Right lobe of liver (tissue), 6 donors: ENCODE measurements around the gene COMT. TPM values are rescaled to one million over a fixed set of nuclear protein-coding genes. Genes with fewer than 3 reads are reported as not detected.

Experiments used
- ATAC-seq, 4 donors: fragments of 200-7000 bp; cut with Tn5 transposase; one replicate each; pipeline ENCODE4 v1.9.1; 2020; ENCODE audit warnings: mild to moderate bottlenecking in 4 of 4, moderate library complexity in 4 of 4
- DNase-seq, 3 donors: peaks; one replicate each; pipeline ENCODE4 v3.0.0-alpha.2; 2020
- H3K27ac ChIP-seq, 3 donors: fragments of 200-600 bp; one replicate each; pipeline ENCODE4 v1.8.0; 2022
- H3K27me3 ChIP-seq, 2 donors: fragments of 200-600 bp; one replicate each; pipeline ENCODE4 v1.8.0; 2022
- H3K36me3 ChIP-seq, 4 donors: fragments of 200-600 bp; sonication (generic) in 1 of 4; one replicate each; pipeline versions ENCODE4 v1.5.1 to v1.8.0; 2017 to 2022; ENCODE audit warnings: control low read depth in 1 of 4
- H3K4me1 ChIP-seq, 4 donors: fragments of 200-600 bp; sonication (generic) in 1 of 4; one replicate each; pipeline versions ENCODE4 v1.5.1 to v1.8.0; 2017 to 2022; ENCODE audit warnings: control low read depth in 1 of 4
- H3K4me3 ChIP-seq, 3 donors: fragments of 200-600 bp; one replicate each; pipeline ENCODE4 v1.8.0; 2022
- H3K9me3 ChIP-seq, 4 donors: fragments of 200-600 bp; sonication (generic) in 1 of 4; one replicate each; pipeline versions ENCODE4 v1.5.1 to v1.8.0; 2017 to 2022; ENCODE audit warnings: control low read depth in 1 of 4
- CTCF ChIP-seq, 4 donors: fragments of 200-600 bp in 3 of 4; fragments of 450-650 bp in 1 of 4; IDR thresholded peaks; one replicate each; pipeline versions ENCODE4 v1.5.1 to v1.8.0; 2016 to 2022; ENCODE audit warnings: antibody characterized with exemption in 4 of 4, mild to moderate bottlenecking in 2 of 4
- POLR2A ChIP-seq: fragments of 450-650 bp; IDR thresholded peaks from one replicate; pipeline ENCODE4 v1.6.1; 2017; ENCODE audit warnings: antibody characterized with exemption, mild to moderate bottlenecking
- WGBS: methylation state at CpG from one replicate; pipeline ENCODE4 v1.1.6; 2018; ENCODE audit warnings: low coverage, low lambda C conversion rate; ENCODE audit not compliant: insufficient coverage; ENCODE audit errors: missing lambda C conversion rate; 5-methylcytosine and 5-hydroxymethylcytosine counted together
- intact Hi-C, 2 donors: fragments of 100-400 bp; cut with DNase I; formaldehyde crosslinking; loops; one replicate each; pipeline versions ENCODE4 v1.11.2 to v1.14.1; 2022
- total RNA-seq, 6 experiments: library from RNA; depleted of rRNA in 2 of 6; stranded (reverse); fragments of >200 nt in 2 of 6; fragmentation: NEBNext Ultra II Directional in 3 of 6; extraction: Animal tissue kit (Norgen Biotek cat#: 25700) in 3 of 6; gene quantifications; one replicate each; pipeline versions ENCODE4 v1.1.0 to v1.2.4, GENCODE V29; 2016 to 2023
- donor health status: DM: no; HTN: yes; CAD: no.
- donor health status: DM: no; HTN: no; CAD: no.
- donor health status: DM: no; HTN: no; CAD: no.
- donor health status: DM: no; HTN: yes; CAD: no.
- donor health status: DM: no; HTN: yes; CAD: no.

Gene COMT
- total RNA-seq, 6 experiments from 2014 or later, result 144 to 270 (median 200) TPM

GRCh38 chr22:19998991-19999820, 57.6 kb downstream of the COMT start:
- Histone ChIP-seq H3K27me3 (no peaks in the 10 kb centered on the region), H3K9me3 (peaks cover 0 to 9% (median 0%) of the 10 kb centered on the region in 4 donors), H3K27ac (no peak overlapping the region), H3K4me1 (peaks cover 0 to 30% (median 11%) of the 10 kb centered on the region in 4 donors), H3K36me3 (no peaks in the 10 kb centered on the region), H3K4me3 (no peak overlapping the region)
- peak; percentile 35 to 60 (median 48) for ATAC-seq
- DNase-seq, result peak in 2 of 3 donors; percentile 63 to 77
- intact Hi-C loops, result no loop called here
- 56% methylated on average over 4 of the region's 8 CpGs for WGBS
- TF ChIP-seq CTCF (IDR thresholded peaks at IDR 0.05) (no peak), POLR2A (no peak)

DNA sequence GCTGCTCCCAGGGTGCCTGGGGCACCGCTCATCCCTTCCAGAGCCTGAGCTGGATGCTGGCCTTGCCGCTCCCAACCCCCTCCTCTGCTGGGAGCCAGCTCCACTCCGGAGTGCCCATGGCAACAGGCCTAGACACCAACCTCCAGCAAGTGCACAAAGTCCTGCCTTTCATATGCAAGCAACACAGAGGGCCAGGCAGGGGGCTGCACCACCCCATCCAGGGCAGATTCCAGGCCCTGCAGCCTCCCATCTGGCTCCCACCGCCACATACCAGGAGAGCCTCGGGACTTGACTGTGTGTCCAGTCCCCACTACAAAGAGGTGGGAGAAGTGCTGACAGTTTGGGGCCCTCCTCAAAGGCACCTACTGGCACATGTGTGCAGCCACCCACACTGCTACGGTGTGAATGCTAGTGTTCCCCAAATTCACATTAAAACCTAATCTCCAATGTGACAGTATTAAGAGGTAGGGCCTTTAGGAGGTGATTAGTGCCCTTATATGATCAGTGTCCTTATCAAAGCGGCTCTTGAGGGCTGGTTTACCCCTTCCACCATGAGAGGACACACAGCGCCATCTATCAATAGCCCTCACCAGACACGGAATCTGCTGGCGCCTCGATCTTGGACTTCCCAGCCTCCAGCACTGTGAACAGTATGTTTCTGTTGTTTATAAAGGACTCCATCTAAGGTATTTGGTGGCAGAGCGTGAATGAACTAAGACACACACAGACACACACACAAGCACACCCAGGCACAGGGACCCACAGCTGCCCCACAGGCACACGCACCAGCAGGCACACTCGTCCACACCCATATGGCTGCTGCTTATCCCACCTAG, 58.9 kb downstream of the COMT start:
- no peaks in the 10 kb centered on the region for H3K27me3 ChIP-seq
- intact Hi-C loops, result no loop called here
- peaks cover 0 to 9% (median 0%) of the 10 kb centered on the region in 4 donors for H3K9me3 ChIP-seq
- ATAC-seq, result peak; percentile 57 to 92 (median 76)
- no peaks in the 10 kb centered on the region for H3K36me3 ChIP-seq
- peak in 2 of 3 donors; percentile 83 to 84 for DNase-seq
- TF ChIP-seq POLR2A (no peak), CTCF (IDR thresholded peaks at IDR 0.05) (no peak)
- H3K4me1 ChIP-seq, result peaks cover 0 to 30% (median 11%) of the 10 kb centered on the region in 4 donors
- H3K27ac ChIP-seq, result no peak overlapping the region
- H3K4me3 ChIP-seq, result no peak overlapping the region
- 60% methylated on average over 5 of the region's 14 CpGs for WGBS

DNA sequence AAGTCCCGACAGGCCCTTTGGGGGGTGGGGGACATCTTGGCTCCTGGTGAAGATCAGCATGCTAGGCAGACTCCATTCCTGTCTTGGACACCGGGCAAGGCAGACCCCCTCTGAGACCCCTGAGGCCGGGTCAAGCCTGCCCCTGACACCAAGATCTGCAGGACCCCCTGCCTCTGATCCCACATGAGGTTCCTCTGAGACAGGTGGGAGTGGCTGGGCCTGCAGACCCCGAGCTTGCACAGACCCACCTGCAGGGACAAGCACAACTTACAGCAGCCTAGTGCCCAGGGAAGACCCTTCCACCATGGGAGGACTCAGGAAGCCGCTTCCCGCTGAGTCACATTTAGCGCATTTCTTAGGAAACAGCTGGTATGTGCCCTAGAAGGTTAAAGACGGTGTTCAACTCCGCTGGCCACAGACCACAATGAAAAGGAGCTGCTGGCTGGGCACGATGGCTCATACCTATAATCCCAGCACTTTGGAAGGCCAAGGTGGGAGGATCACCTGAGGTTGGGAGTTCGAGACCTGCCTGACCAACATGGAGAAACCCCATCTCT, 59.6 kb downstream of the COMT start:
- Histone ChIP-seq H3K9me3 (peaks cover 0 to 9% (median 0%) of the 10 kb centered on the region in 4 donors), H3K27me3 (no peaks in the 10 kb centered on the region), H3K4me1 (peaks cover 0 to 27% (median 11%) of the 10 kb centered on the region in 4 donors), H3K36me3 (no peaks in the 10 kb centered on the region), H3K27ac (no peak overlapping the region), H3K4me3 (no peak overlapping the region)
- ATAC-seq (no peak), DNase-seq (peak in 1 of 3 donors; percentile 40)
- intact Hi-C loops, result no loop called here
- TF ChIP-seq POLR2A, result no peak
- no peak for TF ChIP-seq CTCF (IDR thresholded peaks at IDR 0.05)
- 100% methylated on average over 1 of the region's 11 CpGs for WGBS

GRCh38 chr22:20002128-20002527, 60.6 kb downstream of the COMT start:
- Histone ChIP-seq H3K9me3 (peaks cover 0 to 9% (median 0%) of the 10 kb centered on the region in 4 donors), H3K4me3 (no peak overlapping the region), H3K4me1 (peaks cover 0 to 27% (median 11%) of the 10 kb centered on the region in 4 donors), H3K36me3 (no peaks in the 10 kb centered on the region), H3K27me3 (no peaks in the 10 kb centered on the region), H3K27ac (no peak overlapping the region)
- no peak for TF ChIP-seq CTCF (IDR thresholded peaks at IDR 0.05)
- no peak for TF ChIP-seq POLR2A
- peak in 1 of 3 donors; percentile 17 for DNase-seq
- WGBS, result 75% methylated on average over 6 of the region's 9 CpGs
- ATAC-seq, result no peak
- intact Hi-C loops, result no loop called here
